ENCODE data around the gene CALCOCO2. TPM values are rescaled to one million over a fixed set of nuclear protein-coding genes. Genes with fewer than 3 reads are reported as not detected.

CALCOCO2 gene
- total RNA-seq, 1 experiment from 2014 or later = 23.1 TPM

DNA sequence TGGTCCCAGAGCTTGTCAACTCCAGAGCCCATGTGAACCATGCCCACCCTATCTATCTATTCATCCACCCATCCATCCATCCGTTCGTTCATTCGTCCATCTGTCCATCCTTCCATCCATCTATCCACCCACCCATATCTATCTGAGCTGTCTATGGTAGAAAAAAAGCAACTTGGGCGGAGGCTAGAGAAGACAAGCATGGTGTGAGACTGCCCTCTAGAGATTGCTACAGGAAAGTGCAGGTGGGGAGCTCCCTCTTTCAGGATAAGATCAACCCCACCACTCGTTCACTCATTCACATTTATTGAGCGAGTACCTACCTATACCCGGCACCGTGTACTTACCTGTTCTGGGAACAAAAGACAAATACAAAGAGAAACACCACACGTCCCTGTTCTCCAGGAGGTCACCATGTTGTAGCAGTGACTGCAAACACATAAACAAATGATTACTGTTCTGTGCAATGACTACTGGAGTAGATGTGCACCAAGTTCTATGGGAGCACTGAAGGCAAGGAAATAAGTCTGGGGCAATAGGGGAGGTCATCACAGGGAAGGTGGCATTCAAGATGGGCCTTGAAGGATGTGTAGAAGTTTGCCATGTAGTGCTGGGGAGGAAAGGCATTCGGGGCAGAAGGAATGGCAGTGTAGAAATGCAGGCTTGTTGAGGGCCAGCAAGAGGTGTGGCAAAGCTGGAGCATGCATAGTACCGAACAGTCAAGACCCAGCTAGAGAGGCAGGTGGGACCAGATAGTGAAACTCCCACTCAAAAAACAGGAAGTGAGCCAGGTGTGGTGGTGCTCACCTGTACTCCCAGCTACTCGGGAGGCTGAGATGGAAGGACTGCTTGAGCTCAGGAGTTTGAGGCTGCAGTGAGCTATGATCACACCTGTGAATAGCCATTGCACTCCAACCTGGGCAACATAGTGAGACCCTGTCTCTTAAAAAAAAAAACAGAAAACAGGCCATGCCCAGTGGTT lies 48.4 kb downstream of the CALCOCO2 start:
- no peaks in the 10 kb centered on the region for H3K79me2 ChIP-seq (ENCODE audit: insufficient read depth, low read length)
- H3K14ac ChIP-seq (ENCODE audit: insufficient read depth, low read length) = no peak overlapping the region
- TF ChIP-seq, protein P1, sequence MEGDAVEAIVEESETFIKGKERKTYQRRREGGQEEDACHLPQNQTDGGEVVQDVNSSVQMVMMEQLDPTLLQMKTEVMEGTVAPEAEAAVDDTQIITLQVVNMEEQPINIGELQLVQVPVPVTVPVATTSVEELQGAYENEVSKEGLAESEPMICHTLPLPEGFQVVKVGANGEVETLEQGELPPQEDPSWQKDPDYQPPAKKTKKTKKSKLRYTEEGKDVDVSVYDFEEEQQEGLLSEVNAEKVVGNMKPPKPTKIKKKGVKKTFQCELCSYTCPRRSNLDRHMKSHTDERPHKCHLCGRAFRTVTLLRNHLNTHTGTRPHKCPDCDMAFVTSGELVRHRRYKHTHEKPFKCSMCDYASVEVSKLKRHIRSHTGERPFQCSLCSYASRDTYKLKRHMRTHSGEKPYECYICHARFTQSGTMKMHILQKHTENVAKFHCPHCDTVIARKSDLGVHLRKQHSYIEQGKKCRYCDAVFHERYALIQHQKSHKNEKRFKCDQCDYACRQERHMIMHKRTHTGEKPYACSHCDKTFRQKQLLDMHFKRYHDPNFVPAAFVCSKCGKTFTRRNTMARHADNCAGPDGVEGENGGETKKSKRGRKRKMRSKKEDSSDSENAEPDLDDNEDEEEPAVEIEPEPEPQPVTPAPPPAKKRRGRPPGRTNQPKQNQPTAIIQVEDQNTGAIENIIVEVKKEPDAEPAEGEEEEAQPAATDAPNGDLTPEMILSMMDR (conservative IDR thresholded peaks at IDR 0.05) = peak; percentile 94
- no peak overlapping the region for H2BK120ac ChIP-seq (ENCODE audit: low read depth, low read length, poor library complexity, severe bottlenecking)
- H3K23ac ChIP-seq (ENCODE audit: insufficient read length, low read depth, low read length) = no peak overlapping the region
- no peak overlapping the region for H3K18ac ChIP-seq (ENCODE audit: insufficient read length, low read depth, low read length)
- no peak overlapping the region for H2AFZ ChIP-seq (ENCODE audit: low read length)
- Mint-ChIP-seq H3K4me3 (no peak overlapping the region), H3K27me3 (ENCODE audit: low read depth) (peaks cover 22% of the 10 kb centered on the region), H3K36me3 (ENCODE audit: insufficient read depth in 1 of 3, low read depth in 3 of 3) (no peaks in the 10 kb centered on the region), H3K9me3 (no peaks in the 10 kb centered on the region), H3K27ac (no peak overlapping the region), H3K4me1 (no peaks in the 10 kb centered on the region)
- no peak overlapping the region for H3T11ph ChIP-seq (ENCODE audit: low read length)
- H4K5ac ChIP-seq (ENCODE audit: insufficient read length, low read depth, low read length) = no peak overlapping the region
- H3K4ac ChIP-seq (ENCODE audit: low read depth, low read length) = no peak overlapping the region
- H3K27ac ChIP-seq (ENCODE audit: insufficient read length, low read depth, low read length) = no peak overlapping the region
- H3K56ac ChIP-seq (ENCODE audit: insufficient read length, low read depth, low read length) = no peak overlapping the region
- no peak overlapping the region for H3K9ac ChIP-seq (ENCODE audit: extremely low read depth, insufficient read length, low read length)
- H2BK15ac ChIP-seq (ENCODE audit: low read depth, low read length) = no peak overlapping the region
- H4K8ac ChIP-seq (replicated peaks; ENCODE audit: insufficient read length, low read depth, low read length) = no peak overlapping the region
- H2BK20ac ChIP-seq (ENCODE audit: low read depth, low read length, poor library complexity, severe bottlenecking) = no peak overlapping the region
- no peaks in the 10 kb centered on the region for H4K20me1 ChIP-seq (ENCODE audit: control insufficient read depth, insufficient read depth, insufficient read length)
- H3K4me1 ChIP-seq (ENCODE audit: insufficient read depth, low read length) = no peaks in the 10 kb centered on the region
- H3K23me2 ChIP-seq (ENCODE audit: insufficient read length, low read depth, low read length, poor library complexity, severe bottlenecking) = no peaks in the 10 kb centered on the region
- H4K91ac ChIP-seq (ENCODE audit: insufficient read length, low read depth, low read length) = no peak overlapping the region
- H3K4me2 ChIP-seq (ENCODE audit: insufficient read depth, insufficient read length, low read length) = no peak overlapping the region
- peak; percentile 81 for DNase-seq
- H2BK12ac ChIP-seq (ENCODE audit: insufficient read length, low read depth, low read length) = no peak overlapping the region
- H2BK5ac ChIP-seq (ENCODE audit: insufficient read length, low read length) = no peak overlapping the region
- H3K9me3 ChIP-seq (ENCODE audit: control insufficient read depth, low read depth, low read length) = no peaks in the 10 kb centered on the region
- no peak overlapping the region for H2AK5ac ChIP-seq (ENCODE audit: insufficient read length, low read length)
- no peaks in the 10 kb centered on the region for H3K79me1 ChIP-seq (ENCODE audit: insufficient read depth, low read depth, low read length, poor library complexity, severe bottlenecking)
- peaks cover 2% of the 10 kb centered on the region; the same call in 1 of the 2 replicates for H3K27me3 ChIP-seq (ENCODE audit: insufficient read depth, low read length)
- WGBS (ENCODE audit: extremely low coverage, insufficient read length, low lambda C conversion rate) = no CpG with 5 or more reads among the region's 12 CpGs
